HL-60 (cell line): ENCODE data around the gene NME2.

Source experiments
- DNase-seq, 2 experiments: peaks; one replicate each; pipeline ENCODE4 v3.0.0-alpha.2; 2010 to 2020; ENCODE audit warnings: low read depth in 1 of 2, low spot score in 1 of 2
- H3K27ac ChIP-seq: fragments of 250-450 bp; sonication (Bioruptor Pico); replicated peaks from 2 replicates; pipeline ENCODE4 v1.5.1; 2020; ENCODE audit warnings: mild to moderate bottlenecking, moderate library complexity
- H3K27me3 ChIP-seq: fragments of 250-450 bp; sonication (Bioruptor Pico); 2 replicates; pipeline ENCODE4 v1.5.1; 2021; ENCODE audit warnings: mild to moderate bottlenecking, moderate library complexity; ENCODE audit not compliant: insufficient read depth, poor library complexity, severe bottlenecking
- H3K4me3 ChIP-seq: replicated peaks from 2 replicates; pipeline ENCODE4 v1.5.1; 2011; ENCODE audit warnings: mild to moderate bottlenecking, control low read depth, low read length; ENCODE audit not compliant: insufficient read depth
- GABPA ChIP-seq: IDR thresholded peaks from 2 replicates; pipeline ENCODE4 v1.6.1; 2012; ENCODE audit warnings: low read depth
- POLR2AphosphoS5 ChIP-seq: IDR thresholded peaks from 2 replicates; pipeline ENCODE4 v1.6.1; 2012; ENCODE audit warnings: low read depth
- REST ChIP-seq: IDR thresholded peaks from 2 replicates; pipeline ENCODE4 v1.6.1; 2012; ENCODE audit warnings: low read depth; ENCODE audit not compliant: insufficient replicate concordance
- SPI1 ChIP-seq: IDR thresholded peaks from 2 replicates; pipeline ENCODE4 v1.6.1; 2012; ENCODE audit warnings: low read depth, mild to moderate bottlenecking, borderline replicate concordance
- TF ChIP-seq, protein P1 (sequence below): IDR thresholded peaks from one replicate; pipeline ENCODE4 v1.5.1; 2011; ENCODE audit warnings: low read length, control low read depth, inconsistent platforms; ENCODE audit not compliant: insufficient read depth

The NME2 gene

GRCh38 chr17:51185763-51186332, 19.6 kb downstream of the NME2 start:
- no peak for DNase-seq
- no peak overlapping the region for H3K4me3 ChIP-seq
- H3K27me3 ChIP-seq, result no peaks in the 10 kb centered on the region
- H3K27ac ChIP-seq, result no peak overlapping the region
- TF ChIP-seq GABPA (no peak), POLR2AphosphoS5 (no peak), REST (no peak), SPI1 (no peak)
- TF ChIP-seq, protein P1, sequence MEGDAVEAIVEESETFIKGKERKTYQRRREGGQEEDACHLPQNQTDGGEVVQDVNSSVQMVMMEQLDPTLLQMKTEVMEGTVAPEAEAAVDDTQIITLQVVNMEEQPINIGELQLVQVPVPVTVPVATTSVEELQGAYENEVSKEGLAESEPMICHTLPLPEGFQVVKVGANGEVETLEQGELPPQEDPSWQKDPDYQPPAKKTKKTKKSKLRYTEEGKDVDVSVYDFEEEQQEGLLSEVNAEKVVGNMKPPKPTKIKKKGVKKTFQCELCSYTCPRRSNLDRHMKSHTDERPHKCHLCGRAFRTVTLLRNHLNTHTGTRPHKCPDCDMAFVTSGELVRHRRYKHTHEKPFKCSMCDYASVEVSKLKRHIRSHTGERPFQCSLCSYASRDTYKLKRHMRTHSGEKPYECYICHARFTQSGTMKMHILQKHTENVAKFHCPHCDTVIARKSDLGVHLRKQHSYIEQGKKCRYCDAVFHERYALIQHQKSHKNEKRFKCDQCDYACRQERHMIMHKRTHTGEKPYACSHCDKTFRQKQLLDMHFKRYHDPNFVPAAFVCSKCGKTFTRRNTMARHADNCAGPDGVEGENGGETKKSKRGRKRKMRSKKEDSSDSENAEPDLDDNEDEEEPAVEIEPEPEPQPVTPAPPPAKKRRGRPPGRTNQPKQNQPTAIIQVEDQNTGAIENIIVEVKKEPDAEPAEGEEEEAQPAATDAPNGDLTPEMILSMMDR, result no peak

GRCh38 chr17:51188271-51188833, 22.1 kb downstream of the NME2 start:
- TF ChIP-seq SPI1 (no peak), REST (no peak)
- Histone ChIP-seq H3K27ac (no peak overlapping the region), H3K27me3 (no peaks in the 10 kb centered on the region), H3K4me3 (no peak overlapping the region)
- no peak for DNase-seq

GRCh38 chr17:51189162-51189561, 23.0 kb downstream of the NME2 start:
- H3K27ac ChIP-seq, result no peak overlapping the region
- TF ChIP-seq GABPA (no peak), POLR2AphosphoS5 (no peak), SPI1 (no peak), REST (no peak)
- TF ChIP-seq, protein P1, result no peak
- H3K4me3 ChIP-seq, result no peak overlapping the region
- no peaks in the 10 kb centered on the region for H3K27me3 ChIP-seq
- no peak for DNase-seq
